HCT116 (cell line): ENCODE measurements around the gene SPR. TPM values are rescaled to one million over a fixed set of nuclear protein-coding genes. Genes with fewer than 3 reads are reported as not detected.

Source experiments
- ATAC-seq: fragments of 200-7000 bp; cut with Tn5 transposase; 2 replicates; pipeline ENCODE4 v1.9.1; 2020; ENCODE audit warnings: mild to moderate bottlenecking, moderate library complexity
- BruUV-seq: library from RNA; stranded (reverse); fragments of 400-500 nt; replicated peaks from 2 replicates; lab custom pipeline; 2021; lab: Mats Ljungman, UMichigan
- CTCF ChIA-PET: fragments of 300-600 bp; sonication (Branson Sonifier 250); formaldehyde crosslinking; loops from one replicate; lab custom pipeline; 2021; ENCODE audit warnings: antibody characterized with exemption; lab: Charles Lee
- POLR2A ChIA-PET: fragments of 300-600, 350-600 bp; sonication (Branson Sonifier 250); formaldehyde crosslinking; loops from one replicate; lab custom pipeline; 2021; ENCODE audit warnings: antibody characterized with exemption; lab: Charles Lee
- RAD21 ChIA-PET, 2 experiments: fragments of 300-600 bp; sonication (Branson Sonifier 250); formaldehyde crosslinking; loops; one replicate each; lab custom pipeline; 2023; ENCODE audit warnings: low total read pairs in 2 of 2; ENCODE audit not compliant: uncharacterized antibody in 2 of 2, unreplicated experiment in 2 of 2, low non-redundant PET in 1 of 2; lab: Charles Lee
- DNase-seq: peaks from one replicate; pipeline ENCODE4 v3.0.0-alpha.2; 2010; ENCODE audit warnings: low read depth, low spot score
- H2AFZ ChIP-seq: fragments of 200-600 bp; shearing (Covaris generic), sonication (generic); 2 replicates; pipeline ENCODE4 v1.6.1; 2017; ENCODE audit warnings: low read depth, mixed run types, mixed read lengths, antibody characterized with exemption, low read length; ENCODE audit not compliant: poor library complexity, severe bottlenecking
- H3K27ac ChIP-seq: 2 replicates; pipeline ENCODE4 v1.5.1; 2012; ENCODE audit warnings: low read depth, low read length
- H3K27me3 ChIP-seq: fragments of 200-600 bp; sonication (generic); 2 replicates; pipeline ENCODE4 v1.6.1; 2016; ENCODE audit warnings: mixed run types, low read length, mixed read lengths; ENCODE audit not compliant: insufficient read depth
- H3K36me3 ChIP-seq, 2 experiments: fragments of 200-500 bp in 1 of 2; fragments of 200-600 bp in 1 of 2; sonication (Bioruptor generic) in 1 of 2; sonication (generic) in 1 of 2; 2 replicates each; pipeline versions ENCODE4 v1.5.1 to v1.6.1; 2014 to 2016; ENCODE audit warnings: low read length in 2 of 2, inconsistent platforms in 1 of 2, mixed read lengths in 1 of 2, mixed run types in 1 of 2; ENCODE audit not compliant: insufficient read depth in 2 of 2, control insufficient read depth in 1 of 2
- H3K4me1 ChIP-seq, 2 experiments: fragments of 200-600 bp in 1 of 2; sonication (generic) in 1 of 2; 2 replicates each; pipeline versions ENCODE4 v1.5.1 to v1.6.1; 2012 to 2017; ENCODE audit warnings: low read length in 2 of 2, inconsistent platforms in 1 of 2, mild to moderate bottlenecking in 1 of 2, mixed read lengths in 1 of 2, mixed run types in 1 of 2, moderate library complexity in 1 of 2; ENCODE audit not compliant: insufficient read depth in 2 of 2, control insufficient read depth in 1 of 2
- H3K4me2 ChIP-seq: fragments of 200-600 bp; sonication (generic); 2 replicates; pipeline ENCODE4 v1.6.1; 2017; ENCODE audit warnings: mixed run types, low read length, mixed read lengths
- H3K4me3 ChIP-seq, 2 experiments: fragments of 200-600 bp in 1 of 2; sonication (generic) in 1 of 2; replicated peaks in 1 of 2; 2 replicates each; pipeline ENCODE4 v1.5.1; 2011 to 2016; ENCODE audit warnings: low read length in 2 of 2, control low read depth in 1 of 2, low read depth in 1 of 2, mild to moderate bottlenecking in 1 of 2, mixed read lengths in 1 of 2, mixed run types in 1 of 2
- H3K79me2 ChIP-seq: fragments of 200-600 bp; sonication (generic); 2 replicates; pipeline ENCODE4 v1.6.1; 2017; ENCODE audit warnings: mild to moderate bottlenecking, mixed run types, low read length, moderate library complexity, mixed read lengths; ENCODE audit not compliant: insufficient read depth
- H3K9ac ChIP-seq: fragments of 200-600 bp; sonication (generic); 2 replicates; pipeline ENCODE4 v1.6.1; 2016; ENCODE audit warnings: low read length, mixed read lengths
- H3K9me2 ChIP-seq: fragments of 200-600 bp; sonication (generic), shearing (Covaris generic); 2 replicates; pipeline ENCODE4 v1.6.1; 2017; ENCODE audit warnings: mixed run types, mild to moderate bottlenecking, moderate library complexity; ENCODE audit not compliant: insufficient read depth
- H3K9me3 ChIP-seq, 2 experiments: fragments of 200-500 bp in 1 of 2; fragments of 200-600 bp in 1 of 2; sonication (Bioruptor generic) in 1 of 2; sonication (generic) in 1 of 2; 2 replicates each; pipeline ENCODE4 v1.6.1; 2014 to 2017; ENCODE audit warnings: low read length in 2 of 2, mixed read lengths in 2 of 2, inconsistent platforms in 1 of 2, low read depth in 1 of 2, mild to moderate bottlenecking in 1 of 2, mixed run types in 1 of 2, moderate library complexity in 1 of 2; ENCODE audit not compliant: control insufficient read depth in 1 of 2, insufficient read depth in 1 of 2
- H4K20me1 ChIP-seq: fragments of 200-600 bp; sonication (generic), shearing (Covaris generic); 2 replicates; pipeline ENCODE4 v1.6.1; 2017; ENCODE audit warnings: mixed run types, mild to moderate bottlenecking, moderate library complexity; ENCODE audit not compliant: insufficient read depth
- CBX3 ChIP-seq: IDR thresholded peaks from 2 replicates; pipeline ENCODE4 v1.6.1; 2012; ENCODE audit warnings: low read depth
- CTCF ChIP-seq, 3 experiments: fragments of 200-600 bp in 1 of 3; sonication (generic) in 1 of 3; IDR thresholded peaks in 2 of 3; conservative IDR thresholded peaks in 1 of 3; 2 replicates each; pipeline ENCODE4 v1.5.1; 2012 to 2017; ENCODE audit warnings: low read depth in 2 of 3, low read length in 2 of 3, antibody characterized with exemption in 1 of 3, borderline replicate concordance in 1 of 3, control low read depth in 1 of 3, mild to moderate bottlenecking in 1 of 3, mixed read lengths in 1 of 3, mixed run types in 1 of 3, moderate library complexity in 1 of 3; ENCODE audit not compliant: insufficient read depth in 1 of 3
- EGR1 ChIP-seq: IDR thresholded peaks from 2 replicates; pipeline ENCODE4 v1.6.1; 2012; ENCODE audit warnings: low read depth
- ELF1 ChIP-seq: IDR thresholded peaks from 2 replicates; pipeline ENCODE4 v1.6.1; 2012; ENCODE audit warnings: low read depth, borderline replicate concordance
- EZH2phosphoT487 ChIP-seq: fragments of 200-600 bp; IDR thresholded peaks from 2 replicates; pipeline ENCODE4 v1.6.1; 2018; ENCODE audit warnings: antibody characterized with exemption, borderline replicate concordance
- MAX ChIP-seq: IDR thresholded peaks from 2 replicates; pipeline ENCODE4 v1.6.1; 2012
- POLR2AphosphoS5 ChIP-seq: IDR thresholded peaks from 2 replicates; pipeline ENCODE4 v1.6.1; 2011; ENCODE audit warnings: mild to moderate bottlenecking, low read depth, low read length, moderate library complexity
- RAD21 ChIP-seq: IDR thresholded peaks from 2 replicates; pipeline ENCODE4 v1.6.1; 2012; ENCODE audit warnings: low read depth, mild to moderate bottlenecking
- SIN3A ChIP-seq: IDR thresholded peaks from 2 replicates; pipeline ENCODE4 v1.6.1; 2012; ENCODE audit warnings: low read depth
- SP1 ChIP-seq: IDR thresholded peaks from 2 replicates; pipeline ENCODE4 v1.6.1; 2012; ENCODE audit warnings: low read depth
- YY1 ChIP-seq: IDR thresholded peaks from 2 replicates; pipeline ENCODE4 v1.6.1; 2011; ENCODE audit warnings: low read length, low read depth, moderate library complexity, mild to moderate bottlenecking; ENCODE audit not compliant: insufficient replicate concordance; ENCODE audit errors: extremely low read depth
- ZBTB33 ChIP-seq: IDR thresholded peaks from 2 replicates; pipeline ENCODE4 v1.6.1; 2011; ENCODE audit warnings: mild to moderate bottlenecking, low read length, moderate library complexity; ENCODE audit not compliant: insufficient replicate concordance; ENCODE audit errors: extremely low read depth
- intact Hi-C: fragments of 100-400 bp; cut with micrococcal nuclease; formaldehyde crosslinking; loops from 2 replicates; pipeline ENCODE4 v1.10.0; 2022
- total RNA-seq: library from RNA; stranded (reverse); gene quantifications from one replicate; pipeline ENCODE4 v1.2.1, GENCODE V29; 2021; ENCODE audit not compliant: unreplicated experiment

Gene SPR
- total RNA-seq, 1 experiment from 2014 or later = 66.9 TPM

- H3K79me2 ChIP-seq = peaks cover 21% of the 10 kb centered on the region; the same call in 1 of the 2 replicates
- ChIA-PET RAD21 (no interaction called here), CTCF (interaction anchor here (0.8 to 2.8 kb wide), 7 partner anchors 9 to 1340 kb away, joined by 3 to 23 read pairs (median 3); no protein-coding TSS in a partner anchor), POLR2A (no interaction called here)
- peak overlapping the region; percentile 75 for H3K9ac ChIP-seq
- peaks cover 0 to 11% of the 10 kb centered on the region in 2 experiments; a peak in 2 of 4 replicates for H3K36me3 ChIP-seq
- H3K27ac ChIP-seq = peak overlapping the region; percentile 99
- H3K4me1 ChIP-seq = peaks cover 11 to 21% of the 10 kb centered on the region in 2 experiments
- H4K20me1 ChIP-seq = no peaks in the 10 kb centered on the region; the same call in 1 of the 2 replicates
- peak overlapping the region; percentile 88 for H3K4me2 ChIP-seq
- no peaks in the 10 kb centered on the region for H3K9me3 ChIP-seq
- TF ChIP-seq SIN3A (peak; percentile 25; the same call in 1 of the 2 replicates), ZBTB33 (no peak)
- H3K27me3 ChIP-seq = no peaks in the 10 kb centered on the region
- no peak for DNase-seq
- ATAC-seq = no peak
- BruUV-seq = no TSS peak
- no peaks in the 10 kb centered on the region for H3K9me2 ChIP-seq
- intact Hi-C loops = loop anchor here (1.0 to 5.0 kb wide), 3 partner anchors 30 to 1339 kb away; partner anchors contain the start of gene EMX1
- peak overlapping the region; percentile 89 for H2AFZ ChIP-seq
- H3K4me3 ChIP-seq = peak overlapping the region; percentile 67 to 69
Observed at GRCh38 chr2:72886505-72887031, 640 bp upstream of the SPR start.

- Histone ChIP-seq H3K9me3 (no peaks in the 10 kb centered on the region), H3K4me3 (peak overlapping the region; percentile 67 to 69), H3K9ac (peak overlapping the region; percentile 75), H4K20me1 (peaks cover 1% of the 10 kb centered on the region; the same call in 1 of the 2 replicates), H3K79me2 (peaks cover 21% of the 10 kb centered on the region; the same call in 1 of the 2 replicates), H3K36me3 (peaks cover 0 to 20% of the 10 kb centered on the region in 2 experiments; a peak in 2 of 4 replicates), H3K27me3 (no peaks in the 10 kb centered on the region), H3K27ac (peak overlapping the region; percentile 99), H3K4me1 (peaks cover 11 to 23% of the 10 kb centered on the region in 2 experiments), H3K4me2 (peak overlapping the region; percentile 88), H2AFZ (peak overlapping the region; percentile 89), H3K9me2 (no peaks in the 10 kb centered on the region)
- DNase-seq = peak; percentile 81
- CTCF ChIA-PET = interaction anchor here (0.6 to 2.8 kb wide), 21 partner anchors 8 to 1551 kb away, joined by 3 to 23 read pairs (median 4); partner anchors contain the start of gene EMX1
- intact Hi-C loops = loop anchor here (1.0 to 5.0 kb wide), 3 partner anchors 29 to 1341 kb away; partner anchors contain the start of gene EMX1
- peak; percentile 73 for ATAC-seq
- RAD21 ChIA-PET = interaction anchor here in 1 of 2 experiments (0.7 kb wide), 1 partner anchor 25 kb away, joined by 3 read pairs; no protein-coding TSS in a partner anchor
- BruUV-seq = no TSS peak
- POLR2A ChIA-PET = no interaction called here
- TF ChIP-seq SP1 = peak; percentile 59; the same call in 1 of the 2 replicates
- TF ChIP-seq EZH2phosphoT487 = no peak
- no peak for TF ChIP-seq POLR2AphosphoS5
- TF ChIP-seq YY1 = peak; percentile 72
- no peak for TF ChIP-seq CBX3
- no peak; the same call in 1 of the 2 replicates for TF ChIP-seq ELF1
- TF ChIP-seq RAD21 = peak; percentile 59
- TF ChIP-seq CTCF (IDR thresholded peaks at IDR 0.05 in 2 of 3, conservative IDR thresholded peaks at IDR 0.05 in 1 of 3; ENCODE audit: borderline replicate concordance in 1 of 3, insufficient read depth in 1 of 3, low read depth in 2 of 3, low read length in 2 of 3) = peak; percentile 88 to 99 (median 90)
- peak; percentile 20; the same call in 1 of the 2 replicates for TF ChIP-seq MAX
- no peak for TF ChIP-seq EGR1
- peak; percentile 18; the same call in 1 of the 2 replicates for TF ChIP-seq SIN3A
Observed at GRCh38 chr2:72887740-72888437, 681 bp downstream of the SPR start.
